GM12878 (cell line): ENCODE measurements around the gene CENPS. TPM values are rescaled to one million over a fixed set of nuclear protein-coding genes. Genes with fewer than 3 reads are reported as not detected.

ENCODE experiments used
- ATAC-seq: fragments of 200-7000 bp; cut with Tn5 transposase; 3 replicates; pipeline ENCODE4 v1.9.1; 2020; ENCODE audit warnings: mild to moderate bottlenecking, moderate library complexity
- BruUV-seq: library from RNA; stranded (reverse); fragments of 400-500 nt; replicated peaks from 2 replicates; lab custom pipeline; 2021; lab: Mats Ljungman, UMichigan
- CTCF ChIA-PET: fragments of 300-600 bp; sonication (Branson Sonifier 250); formaldehyde crosslinking; extraction: SDS; loops from one replicate; lab custom pipeline; 2021; ENCODE audit warnings: inconsistent platforms; lab: Yijun Ruan, JAX
- POLR2A ChIA-PET: fragments of 350-600 bp; formaldehyde crosslinking; extraction: SDS; loops from one replicate; lab custom pipeline; 2021; ENCODE audit warnings: inconsistent platforms; lab: Charles Lee
- RAD21 ChIA-PET: fragments of 300-600 bp; sonication (Branson Sonifier 250); formaldehyde crosslinking; loops from one replicate; lab custom pipeline; 2023; ENCODE audit warnings: antibody characterized with exemption; ENCODE audit not compliant: unreplicated experiment; lab: Charles Lee
- SMC1A ChIA-PET: fragments of 300-600 bp; sonication (Branson Sonifier 250); formaldehyde crosslinking; loops from one replicate; lab custom pipeline; 2023; ENCODE audit not compliant: unreplicated experiment, uncharacterized antibody; lab: Charles Lee
- DNase-seq: peaks from one replicate; pipeline ENCODE4 v3.0.0-alpha.2; 2011; ENCODE audit warnings: low read depth, low spot score
- FAIRE-seq: peaks from 3 replicates; lab custom pipeline; 2011; peaks lifted over from hg19 to GRCh38; lab: Jason Lieb, UNC
- H2AFZ ChIP-seq: 2 replicates; pipeline ENCODE4 v1.6.0; 2011; ENCODE audit warnings: low read depth, low read length, control low read depth; ENCODE audit not compliant: control insufficient read depth
- H3K27ac ChIP-seq: 2 replicates; pipeline ENCODE4 v1.5.1; 2011; ENCODE audit warnings: control low read depth; ENCODE audit not compliant: control insufficient read depth, insufficient read depth
- H3K27me3 ChIP-seq, 2 experiments: replicated peaks in 1 of 2; 2 replicates each; pipeline versions ENCODE4 v1.6.0 to v1.6.1; 2011; ENCODE audit warnings: low read length in 1 of 2; ENCODE audit not compliant: control insufficient read depth in 2 of 2, insufficient read depth in 2 of 2
- H3K36me3 ChIP-seq, 2 experiments: 2 replicates each; pipeline ENCODE4 v1.5.1; 2011; ENCODE audit warnings: low read length in 1 of 2; ENCODE audit not compliant: control insufficient read depth in 2 of 2, insufficient read depth in 2 of 2
- H3K4me1 ChIP-seq: 2 replicates; pipeline ENCODE4 v1.6.1; 2011; ENCODE audit warnings: mild to moderate bottlenecking, low read length, moderate library complexity, mixed read lengths; ENCODE audit not compliant: control insufficient read depth, insufficient read depth
- H3K4me2 ChIP-seq: 2 replicates; pipeline ENCODE4 v1.6.0; 2011; ENCODE audit warnings: control low read depth; ENCODE audit not compliant: control insufficient read depth, insufficient read depth
- H3K4me3 ChIP-seq: fragments of 200-600 bp; sonication (generic); 2 replicates; pipeline ENCODE4 v1.5.1; 2016
- H3K79me2 ChIP-seq: 2 replicates; pipeline ENCODE4 v1.6.0; 2011; ENCODE audit warnings: low read length; ENCODE audit not compliant: control insufficient read depth, insufficient read depth
- H3K9ac ChIP-seq: 2 replicates; pipeline ENCODE4 v1.8.0; 2011; ENCODE audit warnings: low read length, control low read depth, mixed read lengths; ENCODE audit not compliant: control insufficient read depth, insufficient read depth
- H3K9me3 ChIP-seq: replicated peaks from 3 replicates; pipeline ENCODE4 v1.5.1; 2011; ENCODE audit warnings: mild to moderate bottlenecking, low read length; ENCODE audit not compliant: control insufficient read depth, insufficient read depth
- H4K20me1 ChIP-seq: 2 replicates; pipeline ENCODE4 v1.6.0; 2011; ENCODE audit not compliant: control insufficient read depth, insufficient read depth
- BHLHE40 ChIP-seq, 2 experiments: fragments of 450-650 bp in 1 of 2; IDR thresholded peaks; 2 replicates each; pipeline ENCODE4 v1.6.1; 2011 to 2017; ENCODE audit warnings: low read depth in 2 of 2, borderline replicate concordance in 1 of 2, improper control_type of control experiment in 1 of 2, low read length in 1 of 2, mild to moderate bottlenecking in 1 of 2
- CREM ChIP-seq: IDR thresholded peaks from 2 replicates; pipeline ENCODE4 v1.6.1; 2014; ENCODE audit warnings: antibody characterized with exemption, low read depth
- ESRRA ChIP-seq: IDR thresholded peaks from 2 replicates; pipeline ENCODE4 v1.6.1; 2012; ENCODE audit warnings: mild to moderate bottlenecking, low read length, improper control_type of control experiment
- NR2F1 ChIP-seq: fragments of 450-650 bp; conservative IDR thresholded peaks from 2 replicates; pipeline ENCODE4 v1.6.1; 2017; ENCODE audit warnings: mild to moderate bottlenecking
- YBX1 ChIP-seq: fragments of 450-650 bp; IDR thresholded peaks from 2 replicates; pipeline ENCODE4 v1.6.1; 2016; ENCODE audit warnings: antibody characterized with exemption
- WGBS: methylation state at CpG from one replicate; pipeline ENCODE4 v1.1.6; 2016; ENCODE audit warnings: low lambda C conversion rate; ENCODE audit not compliant: insufficient replicate concordance, insufficient coverage; ENCODE audit errors: missing lambda C conversion rate; 5-methylcytosine and 5-hydroxymethylcytosine counted together
- in situ Hi-C: fragments of 300-500 bp; cut with MboI; formaldehyde crosslinking; loops from 9 replicates; pipeline ENCODE4 v1.14.3; 2018; ENCODE audit warnings: mixed read lengths
- intact Hi-C: fragments of 100-400 bp; cut with micrococcal nuclease; formaldehyde crosslinking; loops from one replicate; pipeline ENCODE4 v1.14.2; 2022; ENCODE audit not compliant: unreplicated experiment
- polyA plus RNA-seq, 11 experiments: library from polyadenylated mRNA; depleted of rRNA in 4 of 11; unstranded in 6 of 11; stranded (reverse) in 5 of 11; fragments of >200 nt; fragmentation: Nextera tagmentation in 4 of 11; fragmentation: Illumina TruSeq in 1 of 11; extraction: Ambion mirVana in 4 of 11; extraction: Trizol in 1 of 11; gene quantifications; 1 replicate in 1 of 11; 2 replicates in 10 of 11; pipeline versions ENCODE4 v1.2.1 to v1.2.3, GENCODE V29; 2011 to 2016; ENCODE audit warnings: inconsistent platforms in 2 of 11, missing spikeins in 2 of 11, low read depth in 1 of 11
- total RNA-seq, 4 experiments: library from RNA; depleted of rRNA in 3 of 4; stranded (reverse); fragments of >200 nt in 3 of 4; fragmentation: Illumina TruSeq in 1 of 4; extraction: Trizol in 1 of 4; gene quantifications; 2 replicates each; pipeline versions ENCODE4 v1.2.1 to v1.2.3, GENCODE V29; 2013 to 2021

Gene CENPS
- total and polyA plus RNA-seq, 10 of the 15 experiments (the other 5 are each of a cell fraction or from before 2014, with no cell fraction given) = 9.4 to 51.7 (median 16.7) TPM

- RAD21 ChIA-PET = interaction anchor here (0.6 to 7.6 kb wide), 4 partner anchors 23 to 441 kb away, joined by 3 to 191 read pairs (median 4); no protein-coding TSS in a partner anchor
- Histone ChIP-seq H3K27me3 (no peaks in the 10 kb centered on the region), H4K20me1 (no peaks in the 10 kb centered on the region), H3K4me2 (peak overlapping the region; percentile 68), H3K9ac (0 out of 2 replicates have a peak overlapping the region, but pooled peaks have one; percentile 19), H3K4me1 (peaks cover 24% of the 10 kb centered on the region), H3K9me3 (no peaks in the 10 kb centered on the region), H3K36me3 (no peaks in the 10 kb centered on the region), H3K27ac (0 out of 2 replicates have a peak overlapping the region, but pooled peaks have one; percentile 40), H2AFZ (peak overlapping the region; percentile 35), H3K4me3 (peak overlapping the region; percentile 16; the same call in 1 of the 2 replicates), H3K79me2 (peaks cover 7% of the 10 kb centered on the region)
- ATAC-seq = no peak; the same call in 1 of the 3 replicates
- no peak for DNase-seq
- in situ Hi-C loops (loop anchor here (5.0 to 10.0 kb wide), 2 partner anchors 59 to 432 kb away; no protein-coding TSS in a partner anchor), intact Hi-C loops (no loop called here)
- CTCF ChIA-PET = interaction anchor here (1.0 to 10.5 kb wide), 7 partner anchors 12 to 224 kb away, joined by 3 to 292 read pairs (median 6); no protein-coding TSS in a partner anchor
- TF ChIP-seq BHLHE40 (IDR thresholded peaks at IDR 0.05; ENCODE audit: borderline replicate concordance in 1 of 2, low read depth in 2 of 2, low read length in 1 of 2) (peak in 1 of 2 experiments; percentile 51; a peak in 2 of 4 replicates), YBX1 (no peak), CREM (no peak), ESRRA (no peak), NR2F1 (no peak)
- FAIRE-seq = no peak
- BruUV-seq = no TSS peak
- WGBS = 54% methylated on average over 13 of the region's 14 CpGs
- SMC1A ChIA-PET = interaction anchor here (0.6 to 9.0 kb wide), 9 partner anchors 10 to 78 kb away, joined by 3 to 122 read pairs (median 4); partner anchors contain the start of genes DFFA, PEX14 and PGD
- POLR2A ChIA-PET = interaction anchor here (0.6 to 2.8 kb wide), 7 partner anchors 9 to 482 kb away, joined by 3 to 10 read pairs (median 4); partner anchors contain the start of gene DFFA
These were observed 2.9 kb downstream of the CENPS start for GRCh38 chr1:10432910-10433700.
